HL-60 (cell line): ENCODE measurements around the gene ROBO1.

ENCODE experiments used
- DNase-seq, 2 experiments: peaks; one replicate each; pipeline ENCODE4 v3.0.0-alpha.2; 2010 to 2020; ENCODE audit warnings: low read depth in 1 of 2, low spot score in 1 of 2
- H3K27ac ChIP-seq: fragments of 250-450 bp; sonication (Bioruptor Pico); replicated peaks from 2 replicates; pipeline ENCODE4 v1.5.1; 2020; ENCODE audit warnings: mild to moderate bottlenecking, moderate library complexity
- H3K27me3 ChIP-seq: fragments of 250-450 bp; sonication (Bioruptor Pico); 2 replicates; pipeline ENCODE4 v1.5.1; 2021; ENCODE audit warnings: mild to moderate bottlenecking, moderate library complexity; ENCODE audit not compliant: insufficient read depth, poor library complexity, severe bottlenecking
- H3K4me3 ChIP-seq: replicated peaks from 2 replicates; pipeline ENCODE4 v1.5.1; 2011; ENCODE audit warnings: mild to moderate bottlenecking, control low read depth, low read length; ENCODE audit not compliant: insufficient read depth
- GABPA ChIP-seq: IDR thresholded peaks from 2 replicates; pipeline ENCODE4 v1.6.1; 2012; ENCODE audit warnings: low read depth
- POLR2AphosphoS5 ChIP-seq: IDR thresholded peaks from 2 replicates; pipeline ENCODE4 v1.6.1; 2012; ENCODE audit warnings: low read depth
- SPI1 ChIP-seq: IDR thresholded peaks from 2 replicates; pipeline ENCODE4 v1.6.1; 2012; ENCODE audit warnings: low read depth, mild to moderate bottlenecking, borderline replicate concordance
- TF ChIP-seq, protein P1 (sequence below): IDR thresholded peaks from 2 replicates; pipeline ENCODE4 v1.6.1; 2012; ENCODE audit warnings: low read depth; ENCODE audit not compliant: insufficient replicate concordance
- TF ChIP-seq, protein P2 (sequence below): IDR thresholded peaks from one replicate; pipeline ENCODE4 v1.5.1; 2011; ENCODE audit warnings: low read length, control low read depth, inconsistent platforms; ENCODE audit not compliant: insufficient read depth

ROBO1 gene

DNA sequence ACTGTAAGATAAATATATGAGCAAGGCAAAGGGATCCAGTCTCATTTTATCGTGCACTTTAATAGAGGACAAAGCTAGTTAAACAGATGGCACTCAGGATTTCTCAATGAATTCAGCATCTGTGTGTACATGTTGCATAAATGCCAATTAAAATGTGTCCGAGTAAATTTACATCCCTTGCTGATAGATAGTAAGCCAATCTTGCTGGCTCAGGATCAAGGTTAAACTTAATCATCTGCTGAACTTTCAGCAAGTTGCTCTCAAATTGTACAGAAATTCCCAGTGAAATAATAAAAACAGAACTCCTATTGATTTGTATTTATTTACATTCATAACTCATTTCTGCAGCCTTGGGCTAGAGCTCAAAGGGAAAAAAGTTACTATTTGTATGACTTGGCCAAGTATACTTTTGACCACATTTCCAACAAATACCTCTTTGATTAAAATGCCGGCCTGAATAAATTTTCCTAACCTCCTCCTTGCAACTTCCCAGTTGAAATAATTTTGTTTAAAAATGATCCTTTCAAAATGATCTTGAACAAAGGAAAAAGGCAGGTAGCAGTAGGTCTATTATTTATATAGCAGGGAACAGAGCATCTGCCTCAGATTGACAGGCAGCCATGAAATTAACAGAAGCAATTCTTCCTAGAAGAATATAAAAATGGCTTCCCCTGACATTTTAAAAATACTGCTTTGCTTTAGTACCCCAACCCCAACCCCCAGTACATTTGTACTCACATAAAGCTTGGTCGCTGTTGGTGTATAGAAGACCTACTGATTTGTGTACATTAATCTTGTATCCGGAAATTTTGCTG is 1001.9 kb downstream of the ROBO1 start:
- no peak for DNase-seq
- Histone ChIP-seq H3K27ac (no peak overlapping the region), H3K4me3 (no peak overlapping the region), H3K27me3 (no peaks in the 10 kb centered on the region)
- TF ChIP-seq POLR2AphosphoS5 (no peak), SPI1 (no peak), GABPA (no peak)
- TF ChIP-seq, protein P1, sequence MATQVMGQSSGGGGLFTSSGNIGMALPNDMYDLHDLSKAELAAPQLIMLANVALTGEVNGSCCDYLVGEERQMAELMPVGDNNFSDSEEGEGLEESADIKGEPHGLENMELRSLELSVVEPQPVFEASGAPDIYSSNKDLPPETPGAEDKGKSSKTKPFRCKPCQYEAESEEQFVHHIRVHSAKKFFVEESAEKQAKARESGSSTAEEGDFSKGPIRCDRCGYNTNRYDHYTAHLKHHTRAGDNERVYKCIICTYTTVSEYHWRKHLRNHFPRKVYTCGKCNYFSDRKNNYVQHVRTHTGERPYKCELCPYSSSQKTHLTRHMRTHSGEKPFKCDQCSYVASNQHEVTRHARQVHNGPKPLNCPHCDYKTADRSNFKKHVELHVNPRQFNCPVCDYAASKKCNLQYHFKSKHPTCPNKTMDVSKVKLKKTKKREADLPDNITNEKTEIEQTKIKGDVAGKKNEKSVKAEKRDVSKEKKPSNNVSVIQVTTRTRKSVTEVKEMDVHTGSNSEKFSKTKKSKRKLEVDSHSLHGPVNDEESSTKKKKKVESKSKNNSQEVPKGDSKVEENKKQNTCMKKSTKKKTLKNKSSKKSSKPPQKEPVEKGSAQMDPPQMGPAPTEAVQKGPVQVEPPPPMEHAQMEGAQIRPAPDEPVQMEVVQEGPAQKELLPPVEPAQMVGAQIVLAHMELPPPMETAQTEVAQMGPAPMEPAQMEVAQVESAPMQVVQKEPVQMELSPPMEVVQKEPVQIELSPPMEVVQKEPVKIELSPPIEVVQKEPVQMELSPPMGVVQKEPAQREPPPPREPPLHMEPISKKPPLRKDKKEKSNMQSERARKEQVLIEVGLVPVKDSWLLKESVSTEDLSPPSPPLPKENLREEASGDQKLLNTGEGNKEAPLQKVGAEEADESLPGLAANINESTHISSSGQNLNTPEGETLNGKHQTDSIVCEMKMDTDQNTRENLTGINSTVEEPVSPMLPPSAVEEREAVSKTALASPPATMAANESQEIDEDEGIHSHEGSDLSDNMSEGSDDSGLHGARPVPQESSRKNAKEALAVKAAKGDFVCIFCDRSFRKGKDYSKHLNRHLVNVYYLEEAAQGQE: no peak
- TF ChIP-seq, protein P2, sequence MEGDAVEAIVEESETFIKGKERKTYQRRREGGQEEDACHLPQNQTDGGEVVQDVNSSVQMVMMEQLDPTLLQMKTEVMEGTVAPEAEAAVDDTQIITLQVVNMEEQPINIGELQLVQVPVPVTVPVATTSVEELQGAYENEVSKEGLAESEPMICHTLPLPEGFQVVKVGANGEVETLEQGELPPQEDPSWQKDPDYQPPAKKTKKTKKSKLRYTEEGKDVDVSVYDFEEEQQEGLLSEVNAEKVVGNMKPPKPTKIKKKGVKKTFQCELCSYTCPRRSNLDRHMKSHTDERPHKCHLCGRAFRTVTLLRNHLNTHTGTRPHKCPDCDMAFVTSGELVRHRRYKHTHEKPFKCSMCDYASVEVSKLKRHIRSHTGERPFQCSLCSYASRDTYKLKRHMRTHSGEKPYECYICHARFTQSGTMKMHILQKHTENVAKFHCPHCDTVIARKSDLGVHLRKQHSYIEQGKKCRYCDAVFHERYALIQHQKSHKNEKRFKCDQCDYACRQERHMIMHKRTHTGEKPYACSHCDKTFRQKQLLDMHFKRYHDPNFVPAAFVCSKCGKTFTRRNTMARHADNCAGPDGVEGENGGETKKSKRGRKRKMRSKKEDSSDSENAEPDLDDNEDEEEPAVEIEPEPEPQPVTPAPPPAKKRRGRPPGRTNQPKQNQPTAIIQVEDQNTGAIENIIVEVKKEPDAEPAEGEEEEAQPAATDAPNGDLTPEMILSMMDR: no peak

DNA sequence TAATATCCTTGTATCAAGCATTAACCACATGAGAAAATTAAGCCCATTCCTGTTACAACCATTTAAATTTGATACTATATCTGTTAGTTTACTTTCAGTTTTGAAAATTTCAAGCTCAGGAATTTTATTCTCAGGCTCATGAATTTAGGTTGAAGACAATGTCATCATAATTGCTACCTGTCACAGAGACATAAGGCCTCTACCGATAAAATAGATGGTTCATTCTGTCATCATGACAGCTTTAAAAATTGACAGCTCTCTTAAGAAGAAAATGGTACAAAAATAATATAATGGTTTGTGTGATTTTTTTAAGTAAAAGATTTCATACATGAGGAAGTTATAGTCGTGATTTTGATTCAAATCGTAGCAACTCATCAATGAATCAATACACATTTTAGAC is 1003.2 kb downstream of the ROBO1 start:
- no peak for DNase-seq
- H3K27ac ChIP-seq: no peak overlapping the region
- no peak overlapping the region for H3K4me3 ChIP-seq
- no peaks in the 10 kb centered on the region for H3K27me3 ChIP-seq
- TF ChIP-seq, protein P1: no peak
- TF ChIP-seq, protein P2: no peak
- TF ChIP-seq SPI1: no peak
- no peak for TF ChIP-seq POLR2AphosphoS5
- no peak for TF ChIP-seq GABPA

DNA sequence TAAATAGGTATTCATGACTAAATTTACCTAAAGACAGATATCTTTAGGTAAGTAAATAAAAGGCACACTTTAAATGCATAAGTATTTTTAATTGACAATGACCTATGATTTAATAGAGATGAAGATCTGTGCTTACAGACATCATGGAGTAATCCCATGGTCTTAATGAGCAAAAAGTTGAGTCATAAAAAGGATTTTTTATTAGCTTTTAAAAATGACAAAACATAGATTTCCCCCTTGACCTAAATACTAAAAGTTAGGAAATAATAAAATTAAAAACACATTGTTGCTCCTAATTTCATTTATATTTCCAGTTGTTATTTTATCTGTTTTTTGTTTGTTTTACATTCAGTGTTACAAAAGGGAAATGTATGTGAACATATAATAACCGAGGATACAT is 1005.7 kb downstream of the ROBO1 start:
- TF ChIP-seq SPI1 (no peak), GABPA (no peak), POLR2AphosphoS5 (no peak)
- TF ChIP-seq, protein P1: no peak
- TF ChIP-seq, protein P2: no peak
- Histone ChIP-seq H3K27me3 (no peaks in the 10 kb centered on the region), H3K4me3 (no peak overlapping the region), H3K27ac (no peak overlapping the region)
- no peak for DNase-seq
